CD4-positive, alpha-beta T cell treated with Interleukin-15 for 1 hour (primary cell): ENCODE measurements around the gene CAPG.

Source experiments
- DNase-seq: peaks from one replicate; pipeline ENCODE4 v3.0.0-alpha.2; 2020

The CAPG gene

GRCh38 chr2:85438201-85439024 is 28.2 kb upstream of the CAPG start:
- no peak for DNase-seq

- DNase-seq = peak; percentile 83
Observed at GRCh38 chr2:85437488-85438200, 27.5 kb upstream of the CAPG start.

- no peak for DNase-seq
Observed at GRCh38 chr2:85436836-85437487, 26.8 kb upstream of the CAPG start.

GRCh38 chr2:85435981-85436835 is 26.0 kb upstream of the CAPG start:
- DNase-seq = no peak

- DNase-seq = no peak
Observed at GRCh38 chr2:85435220-85435958, 25.2 kb upstream of the CAPG start.

GRCh38 chr2:85434696-85435095 is 24.5 kb upstream of the CAPG start:
- no peak for DNase-seq

- no peak for DNase-seq
Observed at GRCh38 chr2:85433511-85434089, 23.4 kb upstream of the CAPG start.

- no peak for DNase-seq
Observed at GRCh38 chr2:85431570-85432205, 21.5 kb upstream of the CAPG start.

- no peak for DNase-seq
Observed at GRCh38 chr2:85430752-85431569, 20.8 kb upstream of the CAPG start.

- no peak for DNase-seq
Observed at GRCh38 chr2:85429924-85430289, 19.7 kb upstream of the CAPG start.

GRCh38 chr2:85429213-85429923 is 19.2 kb upstream of the CAPG start:
- DNase-seq = no peak

- DNase-seq = no peak
Observed at GRCh38 chr2:85428343-85428881, 18.2 kb upstream of the CAPG start.

- DNase-seq = no peak
Observed at GRCh38 chr2:85427300-85427835, 17.2 kb upstream of the CAPG start.

- no peak for DNase-seq
Observed at GRCh38 chr2:85425588-85425987, 15.4 kb upstream of the CAPG start.

- DNase-seq = no peak
Observed at GRCh38 chr2:85423525-85423924, 13.4 kb upstream of the CAPG start.

GRCh38 chr2:85422072-85422457 is 11.9 kb upstream of the CAPG start:
- DNase-seq = no peak

GRCh38 chr2:85421260-85422071 is 11.3 kb upstream of the CAPG start:
- DNase-seq = no peak
